ENCODE results near the gene GNAI2. TPM values are rescaled to one million over a fixed set of nuclear protein-coding genes. Genes with fewer than 3 reads are reported as not detected.

GNAI2 gene
- total RNA-seq, 1 experiment from 2014 or later, result 62.0 TPM

GRCh38 chr3:50213373-50213772, 22.6 kb upstream of the GNAI2 start:
- Mint-ChIP-seq H3K36me3 (ENCODE audit: insufficient read depth, unreplicated experiment) (peaks cover 8% of the 10 kb centered on the region), H3K9me3 (ENCODE audit: unreplicated experiment) (no peaks in the 10 kb centered on the region), H3K27me3 (ENCODE audit: insufficient read depth, unreplicated experiment) (no peaks in the 10 kb centered on the region), H3K4me3 (ENCODE audit: unreplicated experiment) (no peak overlapping the region), H3K27ac (ENCODE audit: unreplicated experiment) (no peak overlapping the region), H3K4me1 (ENCODE audit: low read depth, unreplicated experiment) (peaks cover 10% of the 10 kb centered on the region)
- Histone ChIP-seq H3K27me3 (replicated peaks; ENCODE audit: control insufficient read depth, insufficient read depth, low read length) (no peaks in the 10 kb centered on the region), H3K36me3 (ENCODE audit: control insufficient read depth, insufficient read depth, low read length) (peaks cover 1% of the 10 kb centered on the region; the same call in 1 of the 2 replicates), H3K4me3 (ENCODE audit: low read depth, low read length) (no peak overlapping the region), H3K4me1 (peaks cover 22% of the 10 kb centered on the region), H3K9me3 (no peaks in the 10 kb centered on the region)
- POLR2A ChIA-PET, result no interaction called here
- no peak for DNase-seq
- TF ChIP-seq, protein P1, sequence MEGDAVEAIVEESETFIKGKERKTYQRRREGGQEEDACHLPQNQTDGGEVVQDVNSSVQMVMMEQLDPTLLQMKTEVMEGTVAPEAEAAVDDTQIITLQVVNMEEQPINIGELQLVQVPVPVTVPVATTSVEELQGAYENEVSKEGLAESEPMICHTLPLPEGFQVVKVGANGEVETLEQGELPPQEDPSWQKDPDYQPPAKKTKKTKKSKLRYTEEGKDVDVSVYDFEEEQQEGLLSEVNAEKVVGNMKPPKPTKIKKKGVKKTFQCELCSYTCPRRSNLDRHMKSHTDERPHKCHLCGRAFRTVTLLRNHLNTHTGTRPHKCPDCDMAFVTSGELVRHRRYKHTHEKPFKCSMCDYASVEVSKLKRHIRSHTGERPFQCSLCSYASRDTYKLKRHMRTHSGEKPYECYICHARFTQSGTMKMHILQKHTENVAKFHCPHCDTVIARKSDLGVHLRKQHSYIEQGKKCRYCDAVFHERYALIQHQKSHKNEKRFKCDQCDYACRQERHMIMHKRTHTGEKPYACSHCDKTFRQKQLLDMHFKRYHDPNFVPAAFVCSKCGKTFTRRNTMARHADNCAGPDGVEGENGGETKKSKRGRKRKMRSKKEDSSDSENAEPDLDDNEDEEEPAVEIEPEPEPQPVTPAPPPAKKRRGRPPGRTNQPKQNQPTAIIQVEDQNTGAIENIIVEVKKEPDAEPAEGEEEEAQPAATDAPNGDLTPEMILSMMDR (IDR thresholded peaks at IDR 0.05; ENCODE audit: insufficient read depth in 1 of 2, low read depth in 1 of 2, low read length in 1 of 2, severe bottlenecking in 1 of 2, unreplicated experiment in 1 of 2), result no peak
- CTCF ChIA-PET, result no interaction called here
- BruUV-seq (replicated peaks), result no TSS peak
- intact Hi-C loops (cut with micrococcal nuclease; ENCODE audit: unreplicated experiment), result no loop called here

- ChIA-PET CTCF (no interaction called here), POLR2A (no interaction called here)
- BruUV-seq (replicated peaks), result no TSS peak
- Histone ChIP-seq H3K4me1 (peaks cover 22% of the 10 kb centered on the region), H3K9me3 (no peaks in the 10 kb centered on the region), H3K4me3 (ENCODE audit: low read depth, low read length) (no peak overlapping the region), H3K27me3 (replicated peaks; ENCODE audit: control insufficient read depth, insufficient read depth, low read length) (no peaks in the 10 kb centered on the region), H3K36me3 (ENCODE audit: control insufficient read depth, insufficient read depth, low read length) (peaks cover 1% of the 10 kb centered on the region; the same call in 1 of the 2 replicates)
- Mint-ChIP-seq H3K9me3 (ENCODE audit: unreplicated experiment) (no peaks in the 10 kb centered on the region), H3K4me1 (ENCODE audit: low read depth, unreplicated experiment) (peaks cover 5% of the 10 kb centered on the region), H3K36me3 (ENCODE audit: insufficient read depth, unreplicated experiment) (peaks cover 6% of the 10 kb centered on the region), H3K27me3 (ENCODE audit: insufficient read depth, unreplicated experiment) (no peaks in the 10 kb centered on the region), H3K27ac (ENCODE audit: unreplicated experiment) (no peak overlapping the region), H3K4me3 (ENCODE audit: unreplicated experiment) (no peak overlapping the region)
- TF ChIP-seq, protein P1 (IDR thresholded peaks at IDR 0.05; ENCODE audit: insufficient read depth in 1 of 2, low read depth in 1 of 2, low read length in 1 of 2, severe bottlenecking in 1 of 2, unreplicated experiment in 1 of 2), result no peak
- intact Hi-C loops (cut with micrococcal nuclease; ENCODE audit: unreplicated experiment), result no loop called here
- DNase-seq, result no peak
Measured at GRCh38 chr3:50214824-50215223, 21.2 kb upstream of the GNAI2 start.

GRCh38 chr3:50215529-50215928, 20.5 kb upstream of the GNAI2 start:
- no peak overlapping the region for H3K4me3 ChIP-seq (ENCODE audit: low read depth, low read length)
- H3K9me3 Mint-ChIP-seq (ENCODE audit: unreplicated experiment), result no peaks in the 10 kb centered on the region
- no peak overlapping the region for H3K27ac Mint-ChIP-seq (ENCODE audit: unreplicated experiment)
- H3K36me3 Mint-ChIP-seq (ENCODE audit: insufficient read depth, unreplicated experiment), result peaks cover 6% of the 10 kb centered on the region
- TF ChIP-seq, protein P1 (IDR thresholded peaks at IDR 0.05; ENCODE audit: insufficient read depth in 1 of 2, low read depth in 1 of 2, low read length in 1 of 2, severe bottlenecking in 1 of 2, unreplicated experiment in 1 of 2), result no peak
- H3K4me1 ChIP-seq, result peaks cover 15% of the 10 kb centered on the region
- no peaks in the 10 kb centered on the region for H3K9me3 ChIP-seq
- BruUV-seq (replicated peaks), result no TSS peak
- ChIA-PET POLR2A (interaction anchor here (0.5 kb wide), 1 partner anchor 53 kb away, joined by 4 read pairs; the partner anchor contains the start of gene SEMA3B), CTCF (interaction anchor here (0.7 to 1.0 kb wide), 4 partner anchors 9 to 54 kb away, joined by 3 to 6 read pairs (median 4); no protein-coding TSS in a partner anchor)
- DNase-seq, result no peak
- peaks cover 1% of the 10 kb centered on the region; the same call in 1 of the 2 replicates for H3K36me3 ChIP-seq (ENCODE audit: control insufficient read depth, insufficient read depth, low read length)
- no peaks in the 10 kb centered on the region for H3K27me3 ChIP-seq (replicated peaks; ENCODE audit: control insufficient read depth, insufficient read depth, low read length)
- H3K27me3 Mint-ChIP-seq (ENCODE audit: insufficient read depth, unreplicated experiment), result no peaks in the 10 kb centered on the region
- no peak overlapping the region for H3K4me3 Mint-ChIP-seq (ENCODE audit: unreplicated experiment)
- H3K4me1 Mint-ChIP-seq (ENCODE audit: low read depth, unreplicated experiment), result peaks cover 5% of the 10 kb centered on the region
- intact Hi-C loops (cut with micrococcal nuclease; ENCODE audit: unreplicated experiment), result no loop called here
